ENCODE measurements around the gene CABP7. TPM values are rescaled to one million over a fixed set of nuclear protein-coding genes. Genes with fewer than 3 reads are reported as not detected.

CABP7 gene
- total and polyA plus RNA-seq, 2 donors (not counting 1 experiment from before 2014, with no cell fraction given): 0.03 TPM; not detected in 1

GRCh38 chr22:29705651-29706050 is 14.2 kb upstream of the CABP7 start:
- TF ChIP-seq CTCF (IDR thresholded peaks at IDR 0.05): no peak
- no peak for TF ChIP-seq EZH2 (IDR thresholded peaks at IDR 0.05; ENCODE audit: borderline replicate concordance, insufficient read depth, low read depth, low read length, poor library complexity, severe bottlenecking)
- ChIA-PET POLR2A (no interaction called here), CTCF (interaction anchor here (0.9 kb wide), 1 partner anchor 16 kb away, joined by 3 read pairs; no protein-coding TSS in a partner anchor)
- H3K9ac ChIP-seq (ENCODE audit: low read length): no peak overlapping the region
- H4K20me1 ChIP-seq (ENCODE audit: control insufficient read depth, insufficient read depth, low read length, poor library complexity, severe bottlenecking): no peaks in the 10 kb centered on the region
- Mint-ChIP-seq H3K27me3 (peaks cover 14% of the 10 kb centered on the region), H3K4me3 (no peak overlapping the region), H3K4me1 (peaks cover 20% of the 10 kb centered on the region), H3K9me3 (ENCODE audit: insufficient read depth) (no peaks in the 10 kb centered on the region), H3K27ac (no peak overlapping the region)
- H3K4me3 ChIP-seq (ENCODE audit: control extremely low read depth in 1 of 5, extremely low read depth in 1 of 5, insufficient read depth in 1 of 5, low read depth in 2 of 5, low read length in 4 of 5): no peak overlapping the region
- no peak overlapping the region for H3K27ac ChIP-seq (ENCODE audit: low read length in 2 of 2)
- H3K4me1 ChIP-seq (ENCODE audit: control insufficient read depth in 2 of 2, insufficient read depth in 2 of 2, low read length in 2 of 2): peaks cover 19 to 26% of the 10 kb centered on the region in 2 donors
- peaks cover 0 to 2% (median 0%) of the 10 kb centered on the region in 3 donors for H3K9me3 ChIP-seq (ENCODE audit: control extremely low read depth in 1 of 3, control insufficient read depth in 2 of 3, insufficient read depth in 1 of 3, low read length in 2 of 3)
- 95% methylated on average over 5 of the region's 7 CpGs for WGBS (ENCODE audit: insufficient coverage)
- no peak overlapping the region for H3K4me2 ChIP-seq (replicated peaks; ENCODE audit: low read depth, low read length, poor library complexity, severe bottlenecking)
- H3K36me3 ChIP-seq (replicated peaks in 1 of 2; ENCODE audit: control extremely low read depth in 1 of 2, control insufficient read depth in 1 of 2, extremely low read depth in 1 of 2, insufficient read depth in 2 of 2, low read length in 1 of 2): no peaks in the 10 kb centered on the region
- intact Hi-C loops (cut with micrococcal nuclease): no loop called here
- no peak for ATAC-seq (ENCODE audit: low read depth)
- H3K27me3 ChIP-seq (replicated peaks in 1 of 4; ENCODE audit: control extremely low read depth in 1 of 4, control insufficient read depth in 3 of 4, insufficient read depth in 4 of 4, low read length in 3 of 4): peaks cover 0 to 19% (median 4%) of the 10 kb centered on the region in 4 experiments
- H3K79me2 ChIP-seq (ENCODE audit: control insufficient read depth, insufficient read depth, low read length): no peaks in the 10 kb centered on the region
- H2AFZ ChIP-seq (ENCODE audit: insufficient read depth, low read depth, low read length, poor library complexity, severe bottlenecking): no peak overlapping the region
- DNase-seq: no peak

GRCh38 chr22:29706486-29706885 is 13.3 kb upstream of the CABP7 start:
- Histone ChIP-seq H3K4me2 (replicated peaks; ENCODE audit: low read depth, low read length, poor library complexity, severe bottlenecking) (no peak overlapping the region), H3K27me3 (replicated peaks in 1 of 4; ENCODE audit: control extremely low read depth in 1 of 4, control insufficient read depth in 3 of 4, insufficient read depth in 4 of 4, low read length in 3 of 4) (peaks cover 0 to 22% (median 4%) of the 10 kb centered on the region in 4 experiments), H3K4me3 (ENCODE audit: control extremely low read depth in 1 of 5, extremely low read depth in 1 of 5, insufficient read depth in 1 of 5, low read depth in 2 of 5, low read length in 4 of 5) (no peak overlapping the region), H3K79me2 (ENCODE audit: control insufficient read depth, insufficient read depth, low read length) (no peaks in the 10 kb centered on the region), H3K9ac (ENCODE audit: low read length) (no peak overlapping the region), H3K27ac (ENCODE audit: low read length in 2 of 2) (no peak overlapping the region), H3K4me1 (ENCODE audit: control insufficient read depth in 2 of 2, insufficient read depth in 2 of 2, low read length in 2 of 2) (peaks cover 16 to 18% of the 10 kb centered on the region in 2 donors), H3K9me3 (ENCODE audit: control extremely low read depth in 1 of 3, control insufficient read depth in 2 of 3, insufficient read depth in 1 of 3, low read length in 2 of 3) (peaks cover 0 to 2% (median 0%) of the 10 kb centered on the region in 3 donors), H2AFZ (ENCODE audit: insufficient read depth, low read depth, low read length, poor library complexity, severe bottlenecking) (no peak overlapping the region), H4K20me1 (ENCODE audit: control insufficient read depth, insufficient read depth, low read length, poor library complexity, severe bottlenecking) (no peaks in the 10 kb centered on the region), H3K36me3 (replicated peaks in 1 of 2; ENCODE audit: control extremely low read depth in 1 of 2, control insufficient read depth in 1 of 2, extremely low read depth in 1 of 2, insufficient read depth in 2 of 2, low read length in 1 of 2) (no peaks in the 10 kb centered on the region)
- DNase-seq (no peak), ATAC-seq (ENCODE audit: low read depth) (no peak)
- intact Hi-C loops (cut with micrococcal nuclease): no loop called here
- Mint-ChIP-seq H3K27ac (no peak overlapping the region), H3K4me1 (peaks cover 13% of the 10 kb centered on the region), H3K4me3 (no peak overlapping the region), H3K27me3 (peaks cover 14% of the 10 kb centered on the region), H3K9me3 (ENCODE audit: insufficient read depth) (no peaks in the 10 kb centered on the region)
- TF ChIP-seq EZH2 (IDR thresholded peaks at IDR 0.05; ENCODE audit: borderline replicate concordance, insufficient read depth, low read depth, low read length, poor library complexity, severe bottlenecking) (no peak), CTCF (IDR thresholded peaks at IDR 0.05) (no peak)
- ChIA-PET POLR2A (no interaction called here), CTCF (interaction anchor here (0.5 kb wide), 1 partner anchor 892 kb away, joined by 3 read pairs; no protein-coding TSS in a partner anchor)
- 65% methylated on average over 7 of the region's 9 CpGs for WGBS (ENCODE audit: insufficient coverage)
